Effector memory CD4-positive, alpha-beta T cell (primary cell): Measurements from ENCODE around the gene PTPRT.

Experiments
- DNase-seq, 3 donors: peaks; one replicate each; pipeline ENCODE4 v3.0.0-alpha.2; 2020
- H3K27ac ChIP-seq: 2 replicates; pipeline ENCODE4 v1.7.0; 2013; ENCODE audit warnings: mild to moderate bottlenecking, low read length, moderate library complexity; ENCODE audit not compliant: insufficient read depth, poor library complexity, severe bottlenecking
- H3K27me3 ChIP-seq: replicated peaks from 2 replicates; pipeline ENCODE4 v1.7.0; 2013; ENCODE audit warnings: mild to moderate bottlenecking, low read length; ENCODE audit not compliant: insufficient read depth, control insufficient read depth, poor library complexity, severe bottlenecking
- H3K36me3 ChIP-seq: 2 replicates; pipeline ENCODE4 v1.7.0; 2013; ENCODE audit warnings: mild to moderate bottlenecking, low read length, moderate library complexity; ENCODE audit not compliant: control insufficient read depth, insufficient read depth
- H3K4me1 ChIP-seq: 2 replicates; pipeline ENCODE4 v1.7.0; 2013; ENCODE audit warnings: low read length, mild to moderate bottlenecking; ENCODE audit not compliant: control insufficient read depth, insufficient read depth, poor library complexity, severe bottlenecking
- H3K4me3 ChIP-seq: 2 replicates; pipeline ENCODE4 v1.7.0; 2013; ENCODE audit warnings: low read length, low read depth, mild to moderate bottlenecking; ENCODE audit not compliant: insufficient read depth, poor library complexity, severe bottlenecking
- H3K9me3 ChIP-seq: 2 replicates; pipeline ENCODE4 v1.7.0; 2013; ENCODE audit warnings: mild to moderate bottlenecking, low read length, moderate library complexity; ENCODE audit not compliant: control insufficient read depth

PTPRT gene

GRCh38 chr20:42986143-42986773, 203.4 kb downstream of the PTPRT start:
- Histone ChIP-seq H3K9me3 (no peaks in the 10 kb centered on the region), H3K27me3 (no peaks in the 10 kb centered on the region), H3K27ac (no peak overlapping the region), H3K36me3 (no peaks in the 10 kb centered on the region), H3K4me1 (no peaks in the 10 kb centered on the region), H3K4me3 (no peak overlapping the region)
- no peak for DNase-seq

DNA sequence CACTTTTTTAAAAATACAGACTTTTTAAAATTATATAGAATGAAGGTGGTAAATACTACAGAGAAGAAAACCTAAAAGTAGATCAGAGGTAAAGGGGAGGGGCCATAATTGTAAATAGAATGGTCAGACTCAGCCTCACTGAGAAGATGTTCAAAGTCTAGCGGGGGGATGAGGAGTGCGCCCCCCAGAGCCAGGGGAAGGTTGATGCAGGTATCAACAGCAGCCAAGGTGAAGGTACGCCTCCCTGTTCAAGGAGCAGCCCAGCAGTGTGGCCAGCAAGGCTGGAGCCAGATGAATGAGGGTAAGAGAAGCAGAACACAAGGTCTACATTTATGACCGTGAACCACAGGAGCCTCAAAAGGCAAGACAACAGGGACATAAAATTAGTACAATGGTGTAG, 204.1 kb downstream of the PTPRT start:
- no peaks in the 10 kb centered on the region for H3K4me1 ChIP-seq
- no peaks in the 10 kb centered on the region for H3K27me3 ChIP-seq
- H3K4me3 ChIP-seq = no peak overlapping the region
- H3K9me3 ChIP-seq = no peaks in the 10 kb centered on the region
- H3K36me3 ChIP-seq = no peaks in the 10 kb centered on the region
- no peak for DNase-seq
- H3K27ac ChIP-seq = no peak overlapping the region

GRCh38 chr20:42982218-42982617, 207.5 kb downstream of the PTPRT start:
- no peak for DNase-seq
- Histone ChIP-seq H3K4me3 (no peak overlapping the region), H3K27ac (no peak overlapping the region), H3K27me3 (no peaks in the 10 kb centered on the region), H3K4me1 (no peaks in the 10 kb centered on the region), H3K36me3 (no peaks in the 10 kb centered on the region), H3K9me3 (no peaks in the 10 kb centered on the region)

- H3K36me3 ChIP-seq = no peaks in the 10 kb centered on the region
- no peak overlapping the region for H3K27ac ChIP-seq
- no peak for DNase-seq
Observed at GRCh38 chr20:42981253-42981652, 208.5 kb downstream of the PTPRT start.

GRCh38 chr20:42979720-42980119, 210.0 kb downstream of the PTPRT start:
- H3K27me3 ChIP-seq = no peaks in the 10 kb centered on the region
- H3K27ac ChIP-seq = no peak overlapping the region
- no peak overlapping the region for H3K4me3 ChIP-seq
- no peaks in the 10 kb centered on the region for H3K9me3 ChIP-seq
- no peaks in the 10 kb centered on the region for H3K36me3 ChIP-seq
- no peak for DNase-seq
- no peaks in the 10 kb centered on the region for H3K4me1 ChIP-seq

More at GRCh38 chr20:42981253-42981652, 208.5 kb downstream of the PTPRT start:
- no peaks in the 10 kb centered on the region for H3K4me1 ChIP-seq
- no peak overlapping the region for H3K4me3 ChIP-seq
- no peaks in the 10 kb centered on the region for H3K9me3 ChIP-seq
- H3K27me3 ChIP-seq = no peaks in the 10 kb centered on the region

DNA sequence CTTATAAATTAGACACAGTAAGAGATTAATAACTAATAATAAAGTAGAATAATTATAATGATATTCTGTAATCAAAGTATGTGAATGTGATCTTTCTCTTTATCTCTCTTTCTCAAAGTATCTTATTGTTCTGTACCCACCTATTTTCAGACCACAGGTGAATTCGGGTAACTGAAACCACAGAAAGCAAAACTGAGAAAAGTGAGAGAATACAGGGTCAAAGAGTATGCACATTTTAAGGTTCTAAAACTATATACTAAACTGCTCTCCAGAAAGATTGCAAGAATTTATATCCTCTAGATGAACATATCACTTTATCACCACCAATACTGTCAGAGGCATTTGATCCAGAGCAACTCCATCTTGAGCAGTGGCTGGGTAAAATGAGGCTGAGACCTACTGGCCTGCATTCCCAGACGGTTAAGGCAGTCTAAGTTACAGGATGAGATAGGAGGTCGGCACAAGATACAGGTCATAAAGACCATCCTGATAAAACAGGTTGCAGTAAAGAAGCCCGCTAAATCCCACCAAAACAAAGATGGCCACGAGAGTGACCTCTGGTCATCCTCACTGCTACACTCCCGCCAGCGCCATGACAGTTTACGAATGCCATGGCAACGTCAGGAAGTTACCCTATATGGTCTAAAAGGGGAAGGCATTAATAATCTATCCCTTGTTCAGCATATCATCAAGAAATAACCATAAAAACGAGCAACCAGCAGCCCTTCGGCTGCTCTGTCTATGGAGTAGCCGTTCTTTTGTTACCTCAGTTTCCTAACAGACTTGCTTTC, 211.3 kb downstream of the PTPRT start:
- no peaks in the 10 kb centered on the region for H3K36me3 ChIP-seq
- no peaks in the 10 kb centered on the region for H3K4me1 ChIP-seq
- no peak overlapping the region for H3K27ac ChIP-seq
- no peak for DNase-seq
- H3K9me3 ChIP-seq = no peaks in the 10 kb centered on the region
- no peak overlapping the region for H3K4me3 ChIP-seq
- no peaks in the 10 kb centered on the region for H3K27me3 ChIP-seq

GRCh38 chr20:42975974-42976373, 213.7 kb downstream of the PTPRT start:
- no peaks in the 10 kb centered on the region for H3K27me3 ChIP-seq
- no peaks in the 10 kb centered on the region for H3K4me1 ChIP-seq
- H3K4me3 ChIP-seq = no peak overlapping the region
- H3K9me3 ChIP-seq = no peaks in the 10 kb centered on the region
- no peaks in the 10 kb centered on the region for H3K36me3 ChIP-seq
- no peak overlapping the region for H3K27ac ChIP-seq
- no peak for DNase-seq

DNA sequence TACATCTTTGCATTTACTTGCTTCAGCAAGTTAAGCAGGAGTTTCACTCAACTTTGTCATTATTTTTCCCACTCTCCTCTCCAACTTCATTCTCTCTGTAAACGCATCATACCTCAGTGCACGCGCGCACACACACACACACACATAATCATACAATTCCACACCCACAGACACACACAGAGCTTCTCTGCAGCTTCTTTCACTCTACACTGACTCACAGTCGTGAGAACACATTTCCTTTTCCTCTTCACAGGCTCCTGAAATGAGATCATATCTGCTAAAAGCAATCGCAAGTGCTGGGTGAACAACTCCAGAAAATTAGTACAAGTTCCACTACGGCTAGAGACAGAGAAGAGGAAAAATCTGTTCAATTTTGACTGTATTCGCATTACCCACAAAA, 215.4 kb downstream of the PTPRT start:
- no peaks in the 10 kb centered on the region for H3K36me3 ChIP-seq
- H3K4me1 ChIP-seq = no peaks in the 10 kb centered on the region
- no peak overlapping the region for H3K27ac ChIP-seq
- no peaks in the 10 kb centered on the region for H3K27me3 ChIP-seq
- DNase-seq = no peak
- H3K4me3 ChIP-seq = no peak overlapping the region
- no peaks in the 10 kb centered on the region for H3K9me3 ChIP-seq

DNA sequence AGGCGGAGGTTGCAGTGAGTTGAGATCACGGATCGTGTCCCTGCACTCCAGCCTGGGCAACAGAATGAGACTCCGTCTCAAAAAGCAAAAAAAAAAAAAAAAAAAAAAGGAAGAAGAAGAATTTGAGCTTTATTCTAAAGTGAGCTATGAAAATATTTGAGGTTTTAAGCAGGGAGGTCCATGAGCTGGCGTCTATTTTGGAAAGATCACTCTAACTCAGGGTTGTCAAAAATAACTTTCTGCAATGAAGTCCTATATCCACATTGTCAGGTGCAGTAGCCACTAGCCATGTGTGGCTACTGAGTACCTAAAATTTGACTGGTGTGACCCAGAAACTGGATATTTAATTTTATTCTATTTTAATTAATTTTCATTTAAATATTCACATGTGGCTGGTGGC, 217.1 kb downstream of the PTPRT start:
- no peak for DNase-seq
- Histone ChIP-seq H3K4me3 (no peak overlapping the region), H3K27me3 (no peaks in the 10 kb centered on the region)

DNA sequence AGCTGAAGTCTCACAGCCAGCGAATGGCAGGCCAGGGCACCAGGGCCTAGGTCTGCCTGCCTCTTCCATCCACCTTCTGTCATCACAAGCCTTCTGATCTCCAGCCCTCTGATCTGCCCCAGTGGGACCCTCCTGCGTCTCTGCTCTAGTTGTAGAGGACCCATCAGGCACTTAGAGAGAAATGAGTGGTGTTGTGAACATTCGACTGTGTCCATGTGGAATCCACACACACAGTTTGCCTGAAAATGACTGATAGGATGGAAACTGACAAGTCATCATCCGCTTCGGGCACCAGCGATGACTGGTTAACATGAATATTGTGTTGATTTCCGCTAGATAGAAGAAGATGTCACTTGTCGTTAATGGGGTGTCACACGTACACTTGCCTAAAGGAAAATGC, 221.0 kb downstream of the PTPRT start:
- no peaks in the 10 kb centered on the region for H3K4me1 ChIP-seq
- no peak overlapping the region for H3K27ac ChIP-seq
- no peaks in the 10 kb centered on the region for H3K9me3 ChIP-seq
- no peaks in the 10 kb centered on the region for H3K36me3 ChIP-seq
- no peak overlapping the region for H3K4me3 ChIP-seq
- no peak for DNase-seq
- no peaks in the 10 kb centered on the region for H3K27me3 ChIP-seq

More for the DNA sequence above, 217.1 kb downstream of the PTPRT start:
- no peaks in the 10 kb centered on the region for H3K4me1 ChIP-seq
- no peak overlapping the region for H3K27ac ChIP-seq
- no peaks in the 10 kb centered on the region for H3K9me3 ChIP-seq
- H3K36me3 ChIP-seq = no peaks in the 10 kb centered on the region
